Measurements from ENCODE around the gene DNAAF8.

Gene DNAAF8

DNA sequence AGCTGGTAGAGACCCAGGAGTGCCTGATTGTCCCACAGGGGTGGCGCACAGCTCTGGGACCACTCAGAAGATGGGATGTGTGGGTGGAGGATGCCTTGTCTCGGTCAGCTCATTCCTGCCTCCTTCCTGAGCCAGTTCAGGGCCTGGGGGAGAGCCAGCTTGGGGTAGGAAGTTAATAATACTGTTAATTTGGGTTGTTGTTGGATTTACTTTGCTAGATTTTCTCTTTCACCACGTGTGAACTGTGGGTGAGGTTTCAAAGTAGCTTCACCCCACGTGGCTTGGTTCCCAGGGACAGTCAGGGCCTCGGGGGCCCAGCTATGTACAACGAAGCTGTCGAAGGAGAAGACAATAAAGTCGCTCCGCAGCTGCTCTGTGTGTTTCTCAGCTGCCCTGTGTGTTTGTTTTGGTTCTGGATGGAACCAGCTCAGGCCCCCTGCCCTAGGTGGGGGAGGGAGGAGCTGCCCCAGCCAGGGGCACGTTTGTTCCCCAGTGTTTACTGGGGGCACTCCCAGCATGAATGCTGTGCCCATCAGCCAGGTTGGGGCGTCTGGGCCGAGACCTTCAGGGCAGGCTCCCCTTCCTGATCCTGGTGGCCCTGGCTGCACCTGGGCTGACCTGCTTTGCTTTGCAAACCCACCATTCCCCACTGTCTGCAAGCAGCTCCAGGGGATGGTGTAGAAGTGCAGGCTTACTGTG, 38.7 kb upstream of the DNAAF8 start:
- DNase-seq (ENCODE audit: low read depth) = no peak

DNA sequence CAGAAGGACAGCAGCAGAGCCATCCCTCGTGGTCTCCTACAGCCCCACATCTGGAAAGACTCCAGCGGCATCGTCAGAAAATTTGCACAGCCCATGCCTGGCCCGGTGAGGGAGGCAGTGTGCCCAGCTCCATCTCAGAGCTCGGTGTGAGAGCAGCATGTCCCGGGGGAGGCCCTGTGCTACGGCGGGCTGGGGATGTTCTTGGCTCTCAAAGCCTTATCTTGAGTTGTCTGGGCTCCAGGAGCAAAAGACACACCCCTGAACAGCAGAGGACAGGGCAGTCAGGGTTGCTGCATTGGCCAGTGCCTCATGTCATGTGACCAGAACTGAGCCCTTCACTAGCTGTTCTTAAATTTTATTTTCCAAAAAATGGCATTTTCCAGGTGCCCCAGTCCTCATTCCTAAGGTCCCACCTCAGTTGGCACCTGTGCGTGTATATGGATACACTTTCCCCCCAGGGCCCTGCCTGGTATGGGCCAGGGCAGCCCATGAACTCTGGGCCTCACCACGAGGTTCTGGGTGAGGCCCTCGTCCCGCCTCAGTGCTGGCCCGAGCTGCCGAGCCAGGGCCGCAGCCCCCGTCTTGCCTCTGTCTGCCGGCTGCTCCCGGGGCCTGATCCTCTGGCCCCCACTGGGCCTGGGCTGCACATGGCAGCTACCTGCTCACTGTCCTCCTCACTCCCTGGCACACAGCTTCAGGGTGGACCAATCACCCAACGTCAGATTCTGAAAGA, 38.0 kb upstream of the DNAAF8 start:
- DNase-seq (ENCODE audit: low read depth) = no peak

DNA sequence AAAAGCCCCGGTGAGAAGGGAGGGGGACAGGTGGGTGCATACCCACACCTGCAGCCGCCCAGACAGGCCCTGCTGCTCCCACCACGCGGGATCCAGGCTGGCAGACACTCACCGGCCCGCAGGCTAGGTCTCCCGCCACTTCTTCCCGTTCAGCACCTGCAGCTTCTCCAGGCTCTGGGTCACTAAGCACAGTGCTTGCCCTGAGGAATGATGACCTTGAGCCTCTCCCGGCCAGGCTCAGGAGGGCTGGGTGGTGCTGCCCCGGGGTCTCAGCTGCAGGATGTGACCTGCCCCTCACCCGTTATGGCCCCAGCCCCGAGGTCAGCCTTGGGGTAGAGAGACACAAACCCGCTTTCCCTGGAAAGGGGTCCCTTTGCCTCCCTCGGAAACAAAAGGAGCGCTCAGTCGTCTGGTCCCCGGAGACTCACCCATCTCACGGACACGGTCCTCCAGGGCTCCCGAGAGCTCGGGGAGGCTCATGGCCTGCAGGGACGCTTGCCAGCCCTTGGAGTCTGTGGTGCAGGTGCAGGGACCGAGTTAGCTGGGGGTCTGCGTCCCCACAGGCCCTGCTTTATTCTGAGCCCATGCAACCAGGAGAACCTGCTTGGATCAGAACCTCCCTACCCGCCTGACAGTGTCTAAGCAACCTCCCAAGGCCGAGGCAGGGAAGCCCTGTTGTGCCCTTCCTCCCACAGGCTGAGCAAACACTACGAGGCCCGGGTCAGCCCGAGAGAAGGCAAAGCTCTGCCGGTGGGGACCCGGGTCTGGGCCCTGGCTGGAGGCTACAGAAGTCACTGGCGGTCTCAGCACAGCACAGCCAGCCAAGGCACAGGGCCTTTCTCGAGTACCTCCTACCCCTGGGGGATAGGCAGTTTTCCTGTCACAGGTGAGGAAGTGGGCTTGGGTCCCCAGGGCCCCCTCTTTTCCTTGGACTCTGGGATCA, 37.2 kb upstream of the DNAAF8 start:
- no peak for DNase-seq (ENCODE audit: low read depth)

DNA sequence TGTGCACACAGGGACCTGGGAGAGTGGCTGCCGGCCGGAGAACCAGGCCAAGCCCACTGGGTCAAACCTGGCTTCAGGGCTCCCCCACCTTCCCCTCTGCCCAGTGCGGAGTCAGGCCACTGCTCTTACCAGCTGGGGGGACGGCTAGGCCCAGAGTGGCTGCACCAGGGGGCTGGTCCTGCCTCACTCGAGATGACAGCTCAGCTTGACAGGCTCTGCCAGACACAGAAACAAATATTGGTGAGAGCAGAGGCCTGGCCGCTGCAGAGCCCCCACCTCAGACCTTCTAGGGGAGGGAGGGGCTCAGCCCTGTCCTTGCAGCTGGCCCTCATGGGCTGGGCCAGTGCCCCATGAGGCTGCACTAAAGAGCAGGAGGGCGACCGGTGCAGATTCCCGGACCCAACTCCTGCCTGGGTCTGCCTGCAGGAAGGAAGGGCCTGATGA, 36.5 kb upstream of the DNAAF8 start:
- DNase-seq (ENCODE audit: low read depth) = no peak

DNA sequence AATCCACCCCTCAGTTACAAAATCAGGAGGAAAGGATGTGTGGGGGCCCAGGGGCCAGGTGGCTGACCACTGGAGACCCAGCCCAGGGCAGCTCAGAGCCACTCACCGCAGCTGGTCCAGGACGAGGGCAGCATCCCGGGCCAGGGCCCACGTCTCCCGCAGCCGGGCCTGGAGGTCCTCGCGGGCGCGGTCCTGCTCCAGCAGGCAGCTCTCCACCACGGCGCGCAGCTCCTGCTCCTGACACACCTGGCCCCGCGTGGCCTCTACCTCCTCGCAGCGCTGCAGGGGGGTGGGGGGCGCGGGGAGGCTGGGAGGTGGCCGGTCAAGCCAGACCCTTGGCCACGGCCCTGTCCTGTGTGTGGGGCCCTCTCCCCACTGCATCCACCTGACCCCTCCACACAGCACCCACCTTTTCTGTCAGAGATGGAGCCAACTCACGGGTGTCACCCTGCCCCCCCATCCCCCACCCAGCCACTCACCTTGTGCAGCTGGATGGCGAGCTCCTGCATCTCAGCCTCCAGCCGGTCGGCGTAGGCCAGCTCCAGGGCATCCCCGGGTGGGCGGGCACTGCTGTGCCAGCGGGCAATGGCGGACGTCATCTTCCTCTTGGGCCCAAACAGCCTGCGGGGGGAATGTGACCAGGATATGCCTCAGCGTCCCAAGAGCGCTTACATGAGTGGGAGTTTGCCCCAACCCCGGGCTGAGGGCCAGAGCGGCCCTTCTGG, 35.9 kb upstream of the DNAAF8 start:
- DNase-seq (ENCODE audit: low read depth) = no peak

DNA sequence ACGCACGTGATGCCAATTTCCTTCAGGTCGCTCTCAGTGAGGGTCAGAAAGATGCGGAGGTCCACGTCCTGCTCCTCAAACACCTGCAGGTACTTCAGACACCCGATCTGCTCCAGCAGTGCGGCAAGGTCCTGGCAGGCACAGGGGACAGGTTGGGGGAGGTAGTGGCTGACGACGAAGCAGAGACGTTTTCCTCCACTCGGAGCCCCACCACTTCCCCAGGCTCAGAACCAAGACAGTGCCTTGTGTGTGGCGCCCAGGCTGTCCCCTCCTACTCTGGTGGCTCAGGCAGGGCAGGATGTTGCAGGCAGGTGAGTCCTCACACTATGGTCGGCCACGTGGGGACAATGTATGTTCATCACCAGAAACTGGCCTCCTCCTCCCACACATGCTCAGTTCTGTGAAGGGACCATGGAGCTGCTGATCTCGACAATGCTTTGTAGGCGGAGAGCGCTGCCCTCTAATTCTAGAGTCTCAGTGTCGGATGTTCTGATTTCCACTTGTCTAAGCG, 35.2 kb upstream of the DNAAF8 start:
- no peak for DNase-seq (ENCODE audit: low read depth)

DNA sequence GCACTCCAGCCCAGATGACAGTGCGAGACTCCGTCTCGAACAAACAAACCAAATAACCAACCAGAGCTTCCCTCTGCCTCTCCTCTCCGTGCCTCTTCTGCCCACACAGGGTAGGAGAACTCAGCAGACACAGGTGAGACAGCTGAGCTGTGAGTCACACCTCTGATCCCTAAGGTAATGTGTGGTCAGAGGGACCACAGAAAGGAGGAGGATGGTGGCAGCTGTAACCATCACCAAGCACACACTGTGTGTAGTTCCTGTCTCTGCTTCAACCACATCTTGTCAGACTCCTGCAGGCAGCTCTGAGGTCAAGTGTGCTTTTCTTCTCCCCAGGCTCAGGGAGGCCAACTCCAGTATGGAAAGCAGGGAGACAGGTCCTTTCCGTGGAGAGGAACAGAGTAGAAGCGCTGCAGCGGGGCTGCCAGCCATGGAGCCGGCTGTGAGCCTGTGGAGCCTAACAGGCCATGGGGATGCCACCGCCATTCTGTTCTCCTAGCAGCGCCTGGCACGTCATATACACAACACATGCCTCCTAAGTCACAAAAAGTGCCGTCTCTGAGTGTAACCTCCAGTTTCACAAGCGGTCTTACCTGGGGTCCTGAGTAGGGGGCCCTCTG, 33.8 kb upstream of the DNAAF8 start:
- no peak for DNase-seq (ENCODE audit: low read depth)

DNA sequence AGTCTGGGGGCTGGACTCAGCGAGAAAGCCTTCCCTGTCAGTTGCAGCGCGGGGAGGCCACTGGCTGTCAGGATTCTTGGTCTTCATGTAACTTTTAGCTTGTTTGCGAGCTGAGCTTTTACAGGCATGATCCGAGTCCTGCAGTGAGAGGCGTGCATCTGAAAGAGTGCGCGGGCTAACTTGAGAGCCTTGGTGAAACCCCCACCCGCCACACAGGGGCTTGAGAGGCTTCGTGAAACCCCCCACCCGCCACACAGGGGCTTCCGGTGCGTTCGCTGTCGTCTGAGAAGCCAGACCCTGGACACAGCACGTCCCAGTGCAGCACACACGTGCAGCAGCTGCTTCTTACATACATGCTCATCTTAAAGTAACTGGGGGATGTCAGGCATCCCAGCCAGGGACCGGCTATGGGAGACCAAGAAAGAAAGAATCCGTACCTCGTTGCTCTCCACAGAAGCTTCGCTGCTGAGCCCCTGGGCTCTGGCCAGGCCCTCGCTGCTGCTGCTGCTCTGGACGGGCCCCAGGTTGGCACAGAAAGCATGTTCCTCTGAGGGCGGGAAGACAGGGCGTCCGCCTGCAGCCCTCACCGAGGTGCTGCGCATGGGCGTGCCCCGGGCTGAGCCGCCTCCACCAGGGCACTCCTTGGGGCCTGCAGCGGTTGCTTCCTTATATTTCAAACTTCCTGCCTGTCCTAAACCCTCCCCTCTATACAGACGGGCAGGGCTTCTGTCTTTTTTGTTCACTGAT, 33.2 kb upstream of the DNAAF8 start:
- DNase-seq (ENCODE audit: low read depth) = no peak

DNA sequence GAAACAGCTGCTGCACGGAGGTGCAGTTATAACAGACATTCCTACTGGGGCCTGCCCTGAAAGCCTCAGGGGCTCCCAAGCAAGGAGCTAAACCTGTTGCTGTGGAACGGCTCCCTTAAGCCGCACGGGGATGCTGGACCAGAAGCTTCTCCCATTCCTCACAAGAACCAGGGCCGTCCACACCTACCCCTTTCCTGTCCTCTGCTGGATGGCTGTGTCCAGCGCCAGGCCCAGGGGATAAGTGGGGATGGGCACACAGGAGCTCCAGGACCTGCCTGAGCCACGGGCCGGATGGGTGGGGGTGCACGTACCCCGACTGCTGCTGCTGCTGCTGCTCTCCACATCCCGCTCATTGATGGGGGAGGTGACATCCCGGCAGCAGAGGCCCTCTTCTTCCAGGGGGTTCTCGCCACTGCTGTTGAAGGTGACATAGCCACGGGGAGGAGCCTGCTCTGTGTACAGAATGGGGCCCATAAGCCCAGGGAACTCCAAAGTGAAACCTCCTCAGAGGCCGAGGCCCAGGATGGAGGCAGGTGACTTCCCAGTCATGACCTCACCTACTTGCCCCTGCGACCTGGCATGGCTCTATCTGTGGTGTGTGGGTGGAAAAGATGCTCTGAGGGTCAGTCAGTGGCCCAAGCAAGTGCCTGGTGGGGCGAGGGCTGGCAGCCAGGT, 32.4 kb upstream of the DNAAF8 start:
- DNase-seq (ENCODE audit: low read depth) = no peak

DNA sequence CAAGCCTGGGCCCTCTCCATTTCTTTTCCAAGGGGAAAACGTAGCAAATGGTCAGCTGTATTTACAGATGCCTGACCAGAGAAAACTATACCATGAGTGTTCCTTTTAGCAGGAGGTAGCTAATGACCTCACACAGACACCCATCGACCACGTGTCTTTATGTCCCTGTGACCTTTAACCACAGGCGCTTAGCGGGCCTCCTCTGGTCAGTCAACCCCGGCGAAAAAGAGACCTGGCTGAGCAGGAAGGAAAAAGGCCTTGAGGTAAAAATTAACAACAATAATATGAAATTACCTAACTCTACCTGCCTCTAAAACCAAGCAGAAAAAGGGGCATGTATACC, 31.9 kb upstream of the DNAAF8 start:
- no peak for DNase-seq (ENCODE audit: low read depth)

DNA sequence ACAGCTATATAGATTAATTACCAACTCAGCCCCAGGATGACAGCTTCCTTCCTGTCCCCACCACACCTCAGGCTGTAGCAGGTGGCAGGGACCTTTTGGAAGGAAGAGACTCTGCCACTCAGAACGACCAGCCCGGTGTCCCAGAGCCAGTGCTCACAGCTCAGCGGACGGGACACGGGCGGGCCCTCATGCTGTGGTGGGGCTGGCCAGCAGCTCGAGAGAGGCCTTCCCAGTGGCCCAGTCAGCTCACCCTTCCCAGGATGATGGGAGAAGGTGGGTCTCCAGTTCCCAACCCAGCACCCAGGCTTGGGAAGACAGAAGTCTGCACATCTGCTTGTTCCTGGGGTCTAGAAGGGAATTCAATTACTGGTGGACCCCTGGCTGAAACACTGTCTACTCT, 30.4 kb upstream of the DNAAF8 start:
- DNase-seq (ENCODE audit: low read depth) = no peak

DNA sequence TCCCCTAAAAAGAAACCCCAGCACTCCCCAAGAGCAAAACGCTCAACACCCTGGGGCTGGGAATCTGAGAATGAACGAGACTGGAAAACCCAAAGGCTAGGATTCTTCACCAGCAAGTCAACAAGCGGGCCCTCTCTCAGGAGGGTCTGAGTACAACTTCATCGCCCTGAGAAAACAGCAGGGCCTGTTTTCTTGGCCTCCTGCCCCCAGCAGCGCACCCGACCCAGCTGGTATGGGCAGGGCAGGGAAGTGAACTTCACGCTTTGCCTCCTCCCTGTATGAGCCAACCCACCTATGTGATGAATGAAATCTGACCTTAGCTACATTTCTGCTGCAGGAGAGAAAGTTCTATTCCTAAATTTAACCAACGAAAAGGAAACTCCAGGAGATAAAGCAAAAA, 29.8 kb upstream of the DNAAF8 start:
- no peak for DNase-seq (ENCODE audit: low read depth)

DNA sequence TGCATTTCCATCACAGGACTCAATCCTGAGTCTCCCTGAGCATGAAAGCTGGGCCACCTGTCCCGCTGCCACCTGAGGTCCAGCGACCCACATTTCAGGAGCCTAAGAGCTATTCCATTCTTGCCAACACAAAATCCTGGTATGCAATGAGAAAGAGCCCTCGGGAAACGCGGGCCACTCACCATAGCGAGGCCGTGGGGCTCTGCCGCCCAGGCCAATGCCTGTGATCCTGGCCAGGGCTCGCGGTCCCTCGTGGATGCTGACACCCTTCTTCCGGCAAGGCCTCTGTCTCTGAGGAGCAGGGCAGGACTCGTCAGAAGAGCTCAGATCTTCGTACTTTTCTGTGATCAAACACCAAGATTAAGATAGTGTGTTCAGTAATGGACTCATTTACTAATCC, 29.4 kb upstream of the DNAAF8 start:
- DNase-seq (ENCODE audit: low read depth) = no peak

DNA sequence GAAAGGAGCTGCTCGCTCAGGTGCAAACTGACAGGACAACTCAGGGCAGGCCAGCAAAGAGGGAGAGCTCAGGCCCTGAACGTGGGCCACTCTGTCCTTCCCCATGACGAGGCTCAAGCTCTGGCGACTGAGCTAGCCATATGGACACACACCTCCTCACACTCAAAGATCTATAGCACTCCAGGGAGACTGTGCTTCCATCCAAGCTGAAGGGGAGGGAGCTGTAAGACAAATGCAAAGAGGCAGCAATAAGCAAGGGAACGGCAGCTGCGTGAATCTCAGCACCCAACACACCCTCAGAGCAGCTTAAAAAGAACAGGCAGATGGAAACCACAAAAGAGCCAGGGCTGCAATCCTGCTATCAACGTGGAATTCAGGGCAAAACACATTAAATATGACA, 27.5 kb upstream of the DNAAF8 start:
- no peak for DNase-seq (ENCODE audit: low read depth)

DNA sequence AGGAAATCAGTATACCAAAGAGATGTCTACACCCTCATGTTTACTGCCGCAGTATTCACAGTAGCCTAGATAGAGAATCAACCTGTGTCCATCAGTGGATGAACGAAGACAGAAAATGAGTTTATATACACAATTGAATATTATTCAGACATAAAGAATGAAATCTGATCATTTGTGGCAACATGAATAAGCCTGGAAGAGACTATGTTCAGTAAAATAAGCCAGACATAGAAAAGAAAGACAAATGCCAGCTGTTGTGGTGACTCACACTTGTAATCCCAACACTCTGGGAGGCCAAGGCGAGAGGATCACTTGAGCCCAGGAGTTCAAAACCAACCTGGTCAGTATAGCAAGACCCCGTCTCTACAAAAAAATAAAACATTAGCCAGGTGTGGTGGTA, 24.9 kb upstream of the DNAAF8 start:
- DNase-seq (ENCODE audit: low read depth) = no peak

DNA sequence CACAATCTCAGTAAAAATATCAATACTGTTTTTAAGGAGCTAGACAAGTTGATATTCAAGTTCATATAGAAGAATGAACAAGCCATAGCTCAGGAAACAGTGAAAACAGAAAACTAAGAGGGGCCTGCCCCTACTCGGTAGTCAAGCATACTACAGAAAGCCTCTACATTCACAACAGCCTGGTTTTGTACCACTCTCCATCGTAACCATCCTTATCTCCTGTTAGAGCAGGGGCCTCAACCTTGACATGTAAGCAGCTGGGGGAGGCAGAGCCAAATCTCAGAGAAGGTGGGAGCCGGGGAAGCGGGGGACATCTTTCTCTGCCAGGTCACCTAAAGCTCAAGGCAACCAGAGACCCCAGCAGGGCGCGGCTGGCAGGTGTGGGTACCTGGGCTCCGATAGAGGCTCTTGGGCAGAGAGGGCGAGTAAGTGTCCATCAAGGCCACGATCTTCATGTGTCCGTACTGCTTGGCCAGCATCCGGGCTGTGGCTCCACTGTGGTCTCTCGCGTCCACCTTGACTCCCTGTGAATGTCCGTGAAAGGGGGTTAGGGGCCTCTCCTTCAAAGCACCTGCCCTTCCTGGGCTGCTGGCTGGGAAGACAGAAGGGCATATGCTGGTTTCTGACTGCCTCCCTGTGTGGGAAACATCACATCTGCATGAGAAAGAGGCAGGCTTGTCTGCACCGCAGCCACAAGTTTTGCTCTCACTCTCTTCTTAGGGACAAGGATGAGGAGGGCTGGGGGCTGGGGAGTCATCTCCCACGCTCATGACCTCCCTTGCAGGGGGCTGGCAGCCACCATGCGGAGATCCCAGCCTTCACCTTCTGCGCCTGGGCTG, 20.5 kb upstream of the DNAAF8 start:
- DNase-seq (ENCODE audit: low read depth) = no peak

DNA sequence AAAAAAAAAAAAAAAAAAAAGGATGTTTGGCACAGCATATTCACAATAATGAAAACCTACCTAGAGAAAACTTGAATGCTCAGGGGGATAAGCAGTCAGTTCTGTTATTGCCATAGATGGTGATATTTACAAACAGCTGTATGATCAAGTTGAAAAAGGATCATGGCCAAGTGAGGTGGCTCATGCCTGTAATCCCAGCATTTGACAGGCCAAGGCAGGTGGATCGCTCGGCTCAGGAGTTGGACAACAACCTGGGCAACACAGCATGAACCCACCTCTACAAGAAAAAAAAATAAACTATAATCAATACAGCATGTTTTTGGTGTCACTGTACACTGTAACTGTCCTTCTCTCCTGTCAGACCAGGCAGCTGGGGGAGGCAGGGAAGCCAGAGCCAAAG, 19.3 kb upstream of the DNAAF8 start:
- DNase-seq (ENCODE audit: low read depth) = no peak

DNA sequence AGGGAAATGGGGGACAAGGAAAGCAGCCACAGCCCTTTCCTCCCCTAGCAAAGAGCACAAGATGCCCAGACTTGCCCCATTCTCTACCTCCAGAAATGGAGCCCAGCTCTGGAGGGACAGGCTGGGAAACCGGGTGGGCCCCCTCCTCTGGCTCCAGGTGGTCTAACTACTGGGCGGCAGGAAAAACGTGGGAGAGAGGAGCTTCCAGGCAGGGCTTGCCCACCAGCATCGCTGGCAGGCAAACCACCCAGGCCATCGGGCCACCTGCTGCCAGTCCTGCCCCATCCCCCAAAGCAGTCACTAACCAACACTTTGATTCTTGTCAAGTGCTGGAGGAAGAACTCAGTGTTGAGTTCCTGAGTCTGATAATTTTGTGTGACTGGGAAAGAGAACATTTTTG, 15.9 kb upstream of the DNAAF8 start:
- DNase-seq (ENCODE audit: low read depth) = no peak

DNA sequence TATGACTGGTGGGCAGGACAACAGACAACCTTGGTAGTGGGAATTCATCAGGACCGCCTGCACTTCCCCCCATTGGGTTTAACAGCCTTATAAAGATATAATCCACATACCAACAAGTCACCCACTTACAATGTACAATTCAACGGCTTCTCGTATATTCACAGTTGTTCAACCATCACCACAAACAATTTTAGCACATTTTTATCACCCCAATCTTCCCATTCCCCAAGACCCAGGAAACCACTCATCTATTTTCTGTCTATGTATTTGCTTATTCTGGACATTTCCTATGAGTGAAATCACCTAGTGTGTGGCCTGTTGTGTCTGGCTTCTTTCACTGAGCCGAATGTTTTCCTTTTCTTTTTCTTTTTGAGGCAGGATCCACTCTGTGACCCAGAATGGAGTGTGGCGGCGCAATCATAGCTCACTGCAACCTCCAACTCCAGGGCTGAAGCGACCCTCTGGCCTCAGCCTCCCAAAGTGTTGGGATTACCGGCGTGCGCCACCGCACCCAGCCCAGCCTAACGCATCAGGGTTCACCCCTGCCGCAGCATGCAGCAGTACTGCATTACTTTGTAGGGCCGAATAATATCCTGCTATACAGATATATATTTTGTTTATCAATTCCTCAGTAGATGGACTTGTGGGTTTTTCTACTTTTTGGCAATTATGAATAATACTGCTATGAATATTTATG, 11.1 kb upstream of the DNAAF8 start:
- no peak for DNase-seq (ENCODE audit: low read depth)

Measured in stimulated activated CD8-positive, alpha-beta memory T cell treated with anti-CD3 and anti-CD28 coated beads, Interleukin-15, amount 100 ng/mL, for 1 hour (primary cell).